Common myeloid progenitor, CD34-positive (primary cell): ENCODE results near the gene GAK.

Experiments
- CTCF ChIA-PET: fragments of 350-600 bp; sonication (Branson Sonifier 250); formaldehyde crosslinking; loops from one replicate; lab custom pipeline; 2021; ENCODE audit warnings: antibody characterized with exemption; lab: Charles Lee
- POLR2A ChIA-PET: fragments of 350-600 bp; sonication (Branson Sonifier 250); formaldehyde crosslinking; loops from one replicate; lab custom pipeline; 2021; ENCODE audit warnings: antibody characterized with exemption; lab: Charles Lee
- DNase-seq, 3 donors: peaks; one replicate each; pipeline versions ENCODE4 v3.0.0 to v3.0.0-alpha.2; 2013
- H3K27ac ChIP-seq, 2 experiments: 1 replicate in 1 of 2; 2 replicates in 1 of 2; pipeline ENCODE4 v1.7.0; 2013; ENCODE audit warnings: inconsistent platforms in 2 of 2, low read length in 2 of 2, mild to moderate bottlenecking in 2 of 2, low read depth in 1 of 2, moderate library complexity in 1 of 2; ENCODE audit not compliant: severe bottlenecking in 2 of 2, insufficient read depth in 1 of 2, poor library complexity in 1 of 2
- H3K27me3 ChIP-seq, 5 experiments: replicated peaks in 2 of 5; 1 replicate in 3 of 5; 2 replicates in 2 of 5; pipeline versions ENCODE4 v1.6.1 to v1.7.0; 2013; ENCODE audit warnings: low read length in 4 of 5, mild to moderate bottlenecking in 2 of 5, moderate library complexity in 2 of 5, inconsistent platforms in 1 of 5; ENCODE audit not compliant: insufficient read depth in 5 of 5, control insufficient read depth in 4 of 5
- H3K36me3 ChIP-seq, 4 experiments: 1 replicate in 2 of 4; 2 replicates in 2 of 4; pipeline versions ENCODE4 v1.6.1 to v1.7.0; 2013; ENCODE audit warnings: low read length in 3 of 4, control low read depth in 1 of 4, mild to moderate bottlenecking in 1 of 4; ENCODE audit not compliant: control insufficient read depth in 4 of 4, insufficient read depth in 4 of 4
- H3K4me1 ChIP-seq, 4 experiments: 1 replicate in 3 of 4; 2 replicates in 1 of 4; pipeline versions ENCODE4 v1.6.1 to v1.7.1; 2013; ENCODE audit warnings: low read length in 3 of 4, mild to moderate bottlenecking in 3 of 4, control low read depth in 1 of 4, inconsistent platforms in 1 of 4, moderate library complexity in 1 of 4; ENCODE audit not compliant: control insufficient read depth in 4 of 4, insufficient read depth in 4 of 4; ENCODE audit errors: control extremely low read depth in 1 of 4
- H3K4me3 ChIP-seq, 7 experiments: 1 replicate in 4 of 7; 2 replicates in 3 of 7; pipeline versions ENCODE4 v1.5.1 to v1.7.0; 2013; ENCODE audit warnings: mild to moderate bottlenecking in 7 of 7, low read length in 6 of 7, moderate library complexity in 6 of 7, inconsistent platforms in 2 of 7, low read depth in 2 of 7, control low read depth in 1 of 7; ENCODE audit not compliant: insufficient read depth in 4 of 7, control insufficient read depth in 1 of 7; ENCODE audit errors: extremely low read depth in 1 of 7
- H3K9me3 ChIP-seq, 5 experiments: 1 replicate in 4 of 5; 2 replicates in 1 of 5; pipeline versions ENCODE4 v1.6.1 to v1.7.1; 2013; ENCODE audit warnings: low read length in 4 of 5, mild to moderate bottlenecking in 2 of 5, inconsistent platforms in 1 of 5, low read depth in 1 of 5, moderate library complexity in 1 of 5; ENCODE audit not compliant: control insufficient read depth in 4 of 5, insufficient read depth in 2 of 5; ENCODE audit errors: control extremely low read depth in 1 of 5
- WGBS: methylation state at CpG from one replicate; pipeline ENCODE4 v1.1.5; 2013; ENCODE audit not compliant: insufficient coverage; 5-methylcytosine and 5-hydroxymethylcytosine counted together

GAK gene

DNA sequence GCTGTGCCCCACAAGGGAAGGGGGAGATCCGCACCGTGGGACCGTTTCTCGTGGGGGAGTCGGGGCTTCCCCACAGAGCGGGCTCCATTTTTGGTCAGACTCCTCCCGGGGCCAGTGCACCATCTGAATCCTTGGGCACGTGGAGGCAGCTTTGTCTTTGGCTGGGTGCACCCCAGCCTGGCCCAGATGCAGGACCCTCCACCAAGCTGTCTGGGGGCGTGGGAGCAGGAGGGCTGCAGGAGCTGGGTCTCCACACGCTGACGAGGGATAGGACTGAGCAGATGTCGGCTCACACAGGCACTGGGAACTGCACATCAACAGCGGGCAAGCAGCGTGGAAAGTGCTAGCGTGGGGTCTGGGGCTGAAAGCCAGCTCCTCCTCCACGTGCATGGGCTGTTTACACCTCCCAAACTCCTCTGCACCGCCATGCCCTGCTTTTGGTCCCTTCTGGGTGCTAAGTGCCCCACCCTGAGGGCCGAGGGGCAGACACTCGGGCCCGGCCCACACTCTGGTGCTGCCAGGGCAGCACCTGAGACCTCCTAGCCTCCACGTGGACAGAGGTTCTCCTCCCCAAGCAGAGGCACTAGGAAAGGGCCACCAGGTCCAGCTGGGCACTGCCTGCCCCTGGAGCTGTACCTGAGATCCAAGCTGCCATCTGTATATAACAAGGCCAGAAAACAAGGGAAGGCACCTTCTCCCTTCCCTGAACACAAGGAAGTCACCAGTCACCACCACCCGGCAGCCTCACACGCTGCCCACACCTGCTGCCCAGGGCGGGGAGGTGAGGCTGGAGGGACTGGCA is 27.4 kb upstream of the GAK start:
- no peaks in the 10 kb centered on the region for H3K9me3 ChIP-seq
- no peak overlapping the region for H3K27ac ChIP-seq
- peaks cover 0 to 48% (median 26%) of the 10 kb centered on the region in 4 experiments for H3K36me3 ChIP-seq
- 95% methylated on average over 21 of the region's 24 CpGs for WGBS
- H3K4me3 ChIP-seq, result no peak overlapping the region
- ChIA-PET CTCF (interaction anchor here (1.5 kb wide), 1 partner anchor 21 kb away, joined by 3 read pairs; no protein-coding TSS in a partner anchor), POLR2A (no interaction called here)
- no peaks in the 10 kb centered on the region for H3K27me3 ChIP-seq
- no peaks in the 10 kb centered on the region for H3K4me1 ChIP-seq
- no peak for DNase-seq

DNA sequence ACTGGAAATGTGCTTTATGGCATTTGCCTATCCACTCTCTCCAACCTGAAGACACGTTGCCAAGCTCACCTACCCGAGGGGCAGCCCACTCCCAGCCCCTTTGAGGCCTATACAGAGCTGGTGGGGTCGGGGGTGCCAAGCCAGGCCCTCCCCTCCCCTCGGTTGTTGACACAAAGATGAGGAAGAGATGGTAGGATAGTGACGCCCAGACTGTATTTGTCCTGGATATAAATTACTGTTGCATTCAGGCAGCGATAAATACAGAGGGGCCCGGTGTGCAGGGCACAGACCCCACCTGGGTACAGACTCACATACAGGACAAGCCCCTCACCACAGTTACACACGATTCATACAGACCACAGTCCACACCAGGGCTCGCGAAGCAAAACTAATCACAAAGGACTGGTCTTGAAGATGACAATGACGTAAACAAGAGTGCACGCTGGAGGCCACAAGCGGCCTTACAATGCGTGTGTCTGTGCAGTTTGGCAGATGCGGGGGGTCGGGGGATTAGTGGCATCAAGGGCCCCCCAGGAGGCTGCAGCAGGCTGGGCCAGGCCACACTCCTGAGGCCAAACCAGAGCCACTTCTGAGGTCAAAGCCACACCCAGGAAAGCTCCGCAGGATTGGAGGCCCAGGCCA is 26.7 kb upstream of the GAK start:
- Histone ChIP-seq H3K36me3 (peaks cover 0 to 51% (median 24%) of the 10 kb centered on the region in 4 experiments), H3K4me1 (no peaks in the 10 kb centered on the region), H3K27me3 (no peaks in the 10 kb centered on the region), H3K9me3 (no peaks in the 10 kb centered on the region), H3K27ac (no peak overlapping the region), H3K4me3 (no peak overlapping the region)
- 97% methylated on average over 15 of the region's 17 CpGs for WGBS
- CTCF ChIA-PET, result no interaction called here
- POLR2A ChIA-PET, result no interaction called here
- no peak for DNase-seq

- Histone ChIP-seq H3K27me3 (no peaks in the 10 kb centered on the region), H3K4me1 (no peaks in the 10 kb centered on the region), H3K36me3 (peaks cover 0 to 52% (median 22%) of the 10 kb centered on the region in 4 experiments), H3K9me3 (no peaks in the 10 kb centered on the region), H3K4me3 (no peak overlapping the region), H3K27ac (no peak overlapping the region)
- whole genome bisulfite sequencing, result 94% methylated on average over 11 of the region's 17 CpGs
- ChIA-PET CTCF (no interaction called here), POLR2A (no interaction called here)
- no peak for DNase-seq
Observed at GRCh38 chr4:958314-958665, 26.2 kb upstream of the GAK start.

DNA sequence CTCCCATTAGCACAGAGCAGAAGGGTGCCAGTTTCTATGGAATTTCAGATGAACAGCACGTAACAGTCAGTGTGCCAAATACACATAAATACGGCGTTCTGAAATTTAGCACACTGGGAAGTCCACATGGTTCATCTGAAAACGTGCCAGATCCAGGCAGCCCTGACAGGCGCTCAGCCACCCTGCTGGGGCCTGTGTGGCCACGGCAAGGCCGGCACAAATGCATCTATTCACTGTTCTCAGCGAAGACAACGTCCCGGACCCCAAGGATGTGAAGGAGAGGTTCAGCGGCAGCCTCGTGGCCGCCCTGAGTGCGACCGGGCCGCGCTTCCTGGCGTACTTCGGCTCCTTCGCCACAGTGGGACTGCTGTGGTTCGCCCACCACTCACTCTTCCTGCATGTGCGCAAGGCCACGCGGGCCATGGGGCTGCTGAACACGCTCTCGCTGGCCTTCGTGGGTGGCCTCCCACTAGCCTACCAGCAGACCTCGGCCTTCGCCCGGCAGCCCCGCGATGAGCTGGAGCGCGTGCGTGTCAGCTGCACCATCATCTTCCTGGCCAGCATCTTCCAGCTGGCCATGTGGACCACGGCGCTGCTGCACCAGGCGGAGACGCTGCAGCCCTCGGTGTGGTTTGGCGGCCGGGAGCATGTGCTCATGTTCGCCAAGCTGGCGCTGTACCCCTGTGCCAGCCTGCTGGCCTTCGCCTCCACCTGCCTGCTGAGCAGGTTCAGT is 25.6 kb upstream of the GAK start:
- 93% methylated on average over 41 of the region's 45 CpGs for WGBS
- POLR2A ChIA-PET, result no interaction called here
- Histone ChIP-seq H3K27me3 (no peaks in the 10 kb centered on the region), H3K9me3 (no peaks in the 10 kb centered on the region), H3K36me3 (peaks cover 0 to 46% (median 22%) of the 10 kb centered on the region in 4 experiments), H3K4me1 (no peaks in the 10 kb centered on the region), H3K27ac (no peak overlapping the region), H3K4me3 (no peak overlapping the region)
- CTCF ChIA-PET, result no interaction called here
- DNase-seq, result no peak

GRCh38 chr4:957231-957580 is 25.1 kb upstream of the GAK start:
- no peaks in the 10 kb centered on the region for H3K4me1 ChIP-seq
- H3K4me3 ChIP-seq, result no peak overlapping the region
- POLR2A ChIA-PET, result no interaction called here
- CTCF ChIA-PET, result no interaction called here
- peaks cover 0 to 45% (median 20%) of the 10 kb centered on the region in 4 experiments for H3K36me3 ChIP-seq
- no peaks in the 10 kb centered on the region for H3K9me3 ChIP-seq
- no peaks in the 10 kb centered on the region for H3K27me3 ChIP-seq
- DNase-seq, result no peak
- WGBS, result 100% methylated on average over 7 of the region's 8 CpGs
- no peak overlapping the region for H3K27ac ChIP-seq

GRCh38 chr4:956531-957230 is 24.6 kb upstream of the GAK start:
- no peaks in the 10 kb centered on the region for H3K9me3 ChIP-seq
- no peak overlapping the region for H3K4me3 ChIP-seq
- WGBS, result 83% methylated on average over 8 of the region's 14 CpGs
- H3K27me3 ChIP-seq, result no peaks in the 10 kb centered on the region
- peaks cover 0 to 42% (median 20%) of the 10 kb centered on the region in 4 experiments for H3K36me3 ChIP-seq
- no peaks in the 10 kb centered on the region for H3K4me1 ChIP-seq
- ChIA-PET POLR2A (no interaction called here), CTCF (no interaction called here)
- no peak overlapping the region for H3K27ac ChIP-seq
- no peak for DNase-seq
